SH-SY5Y (cell line): ENCODE measurements around the gene HOXB3.

Experiments used
- GATA2 ChIP-seq: IDR thresholded peaks from 2 replicates; pipeline ENCODE4 v1.6.1; 2011; ENCODE audit warnings: mild to moderate bottlenecking, low read depth, low read length
- GATA3 ChIP-seq: IDR thresholded peaks from 2 replicates; pipeline ENCODE4 v1.6.1; 2011; ENCODE audit warnings: low read depth, mild to moderate bottlenecking, low read length, moderate library complexity

DNA sequence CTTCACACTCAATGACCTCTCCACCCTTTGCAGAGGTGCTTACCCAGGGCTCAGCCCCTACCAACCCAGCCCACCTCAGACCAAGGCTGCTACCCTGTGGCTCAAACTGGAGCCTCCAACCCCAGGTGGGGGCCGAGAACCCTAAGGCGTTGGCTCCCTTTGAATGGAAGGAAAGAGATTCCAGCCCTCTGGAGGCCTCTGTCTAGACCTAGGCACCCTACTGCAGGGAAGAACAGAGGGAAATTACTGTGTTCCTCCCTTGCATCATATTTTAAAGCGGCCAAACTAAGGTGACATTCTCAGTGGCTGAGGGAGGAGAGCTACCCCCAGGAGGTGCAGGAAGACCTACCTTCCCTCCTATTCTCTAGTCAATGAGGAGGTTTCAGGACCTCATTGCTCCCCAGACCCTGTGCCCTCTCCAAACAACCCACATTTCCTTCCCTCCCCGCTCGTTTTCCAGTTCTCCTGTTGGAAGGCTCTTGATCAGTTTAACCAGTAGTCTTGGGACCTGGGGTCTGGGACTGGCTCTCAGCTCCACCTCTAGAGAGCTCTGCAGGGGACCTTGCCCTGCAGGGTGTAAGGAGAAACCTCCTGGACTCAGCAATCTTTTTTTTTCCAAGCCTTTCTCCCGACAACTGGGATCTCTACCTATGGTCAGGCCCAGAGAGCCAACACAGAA, 30.6 kb upstream of the HOXB3 start:
- TF ChIP-seq GATA3 (no peak), GATA2 (no peak)
